AG08396 (cell line): Measurements from ENCODE around the gene CANX.

Experiments
- DNase-seq: peaks from one replicate; pipeline ENCODE4 v3.0.0; 2012; ENCODE audit warnings: low spot score, mixed read lengths

Gene CANX

DNA sequence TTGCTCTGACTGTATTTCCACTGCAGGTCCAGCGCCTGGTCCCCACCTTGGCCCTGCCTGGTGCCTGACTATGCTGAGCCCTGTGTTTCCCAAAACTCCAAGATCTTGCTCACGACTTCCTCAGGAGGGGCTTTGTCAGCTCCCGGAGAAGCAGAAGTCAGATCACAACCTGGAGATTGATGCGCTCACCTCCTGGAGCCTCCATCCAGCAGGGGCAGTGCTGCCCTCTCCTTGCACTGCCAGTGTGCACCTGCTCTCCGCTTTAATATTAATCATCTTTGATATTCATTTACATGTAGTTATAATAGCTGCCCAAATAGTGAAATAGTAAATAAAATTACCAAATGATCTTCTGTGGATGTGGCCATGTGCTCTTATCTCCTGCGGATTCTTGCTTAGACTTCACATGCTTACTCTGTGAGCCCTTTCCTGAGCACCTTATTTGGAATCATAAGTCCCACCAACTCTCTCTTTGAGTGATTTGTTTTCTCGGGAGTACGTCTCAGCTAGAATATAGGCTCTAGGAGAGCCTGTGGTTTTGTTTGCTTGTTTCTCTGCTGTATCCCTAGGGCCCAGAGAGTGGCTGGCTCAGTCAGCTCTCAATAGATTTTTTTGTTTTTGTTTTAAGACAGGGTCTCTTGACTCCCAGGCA, 51.2 kb downstream of the CANX start:
- no peak for DNase-seq

DNA sequence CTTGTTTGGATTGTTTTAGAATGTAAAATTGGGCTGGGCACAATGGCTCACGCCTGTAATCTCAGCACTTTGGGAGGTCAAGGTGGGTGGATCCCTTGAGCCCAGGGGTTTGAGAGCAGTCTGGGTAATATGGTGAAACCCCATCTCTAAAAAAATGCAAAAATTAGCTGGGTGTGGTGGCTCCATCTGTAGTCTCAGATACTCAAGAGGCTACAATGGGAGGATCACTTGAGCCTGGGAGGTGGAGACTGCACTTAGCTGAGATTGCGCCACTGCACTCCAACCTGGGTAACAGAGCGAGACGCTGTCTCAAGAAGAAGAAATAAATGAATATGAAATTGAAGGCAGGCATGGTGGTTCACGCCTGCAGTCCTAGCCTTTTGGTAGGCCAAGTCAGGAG, 55.2 kb downstream of the CANX start:
- DNase-seq = no peak

DNA sequence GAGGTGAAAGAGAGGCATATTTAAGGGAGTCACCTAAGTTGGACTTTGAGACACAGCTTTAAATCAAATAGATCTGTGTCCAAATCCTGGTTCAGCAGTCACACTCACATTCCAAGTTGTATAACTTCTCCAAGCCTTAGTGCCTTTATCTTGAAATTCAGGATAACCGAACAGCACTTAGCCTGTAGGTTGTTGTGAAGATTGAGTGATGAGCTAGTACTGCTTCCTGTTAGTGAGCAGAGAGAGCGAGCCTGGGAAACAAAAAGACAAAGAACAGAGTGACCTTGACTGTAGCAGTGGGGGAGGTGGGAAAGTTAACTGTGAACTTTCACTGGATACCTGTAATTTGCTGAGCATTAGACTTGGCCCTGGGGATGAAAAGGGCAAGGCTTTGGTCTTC, 56.3 kb downstream of the CANX start:
- DNase-seq = no peak

DNA sequence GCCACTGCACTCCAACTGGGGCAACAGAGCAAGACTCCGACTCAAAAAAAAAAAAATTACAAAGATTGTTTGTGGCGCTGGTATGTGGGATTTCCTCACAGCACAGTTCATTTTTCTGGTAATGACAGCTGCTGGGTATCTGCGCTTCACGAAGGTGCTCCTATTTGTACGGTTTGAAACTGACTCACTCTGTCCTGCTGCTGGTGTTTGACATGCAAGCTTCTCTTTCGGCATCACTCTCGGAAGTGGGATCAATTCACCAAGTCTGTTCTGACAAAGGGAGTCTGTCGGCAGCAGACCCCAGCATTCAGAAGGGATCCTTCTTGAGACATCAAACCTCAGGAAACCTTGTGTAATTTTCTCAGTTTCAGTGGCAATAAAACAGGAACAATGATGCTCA, 60.2 kb downstream of the CANX start:
- DNase-seq = no peak

DNA sequence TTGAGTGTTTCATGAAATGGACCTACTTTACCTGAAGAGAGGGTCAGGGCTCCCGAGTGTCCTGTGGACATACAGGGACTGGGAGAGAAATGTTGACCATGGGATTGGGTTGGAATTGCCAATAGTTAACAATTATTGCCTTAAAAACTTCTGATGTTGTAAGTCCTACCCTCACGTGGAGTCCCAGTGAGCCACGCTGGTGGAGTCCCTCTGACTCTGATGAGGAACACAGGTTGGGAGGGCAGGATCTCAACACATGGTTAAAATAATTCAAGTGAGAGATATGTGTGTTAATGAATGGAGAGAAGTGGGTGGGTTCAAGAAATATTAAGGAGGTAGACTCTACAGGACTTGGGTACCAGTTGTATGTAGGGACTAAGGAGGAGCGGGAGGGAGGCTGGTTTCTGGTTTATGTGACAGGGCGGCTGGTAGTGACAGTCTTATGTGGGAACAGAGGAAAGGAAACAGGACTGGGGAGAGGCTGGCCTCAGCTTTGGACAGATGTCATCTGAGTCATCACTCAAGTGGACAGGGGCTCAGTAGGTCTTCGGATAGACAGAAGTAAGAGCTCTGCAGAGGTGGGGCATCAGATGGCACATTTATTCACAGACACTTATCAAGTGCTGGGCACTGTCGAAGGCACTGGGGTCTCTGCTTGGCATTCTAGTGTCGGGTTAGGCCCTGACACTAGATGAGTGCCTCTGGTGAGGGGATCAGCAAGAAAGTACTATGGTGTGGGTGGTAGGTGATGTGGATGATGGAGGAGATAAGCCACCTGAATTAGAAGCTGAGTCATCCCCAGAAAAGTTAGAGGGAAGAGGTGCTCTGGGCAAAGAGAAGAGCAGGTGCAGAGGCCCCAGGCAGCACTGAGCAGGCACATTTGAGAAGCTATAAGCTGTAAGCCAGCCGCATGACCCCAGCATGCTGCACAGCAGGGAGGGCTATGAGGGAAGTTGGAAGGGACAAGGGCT, 61.1 kb downstream of the CANX start:
- DNase-seq = no peak

DNA sequence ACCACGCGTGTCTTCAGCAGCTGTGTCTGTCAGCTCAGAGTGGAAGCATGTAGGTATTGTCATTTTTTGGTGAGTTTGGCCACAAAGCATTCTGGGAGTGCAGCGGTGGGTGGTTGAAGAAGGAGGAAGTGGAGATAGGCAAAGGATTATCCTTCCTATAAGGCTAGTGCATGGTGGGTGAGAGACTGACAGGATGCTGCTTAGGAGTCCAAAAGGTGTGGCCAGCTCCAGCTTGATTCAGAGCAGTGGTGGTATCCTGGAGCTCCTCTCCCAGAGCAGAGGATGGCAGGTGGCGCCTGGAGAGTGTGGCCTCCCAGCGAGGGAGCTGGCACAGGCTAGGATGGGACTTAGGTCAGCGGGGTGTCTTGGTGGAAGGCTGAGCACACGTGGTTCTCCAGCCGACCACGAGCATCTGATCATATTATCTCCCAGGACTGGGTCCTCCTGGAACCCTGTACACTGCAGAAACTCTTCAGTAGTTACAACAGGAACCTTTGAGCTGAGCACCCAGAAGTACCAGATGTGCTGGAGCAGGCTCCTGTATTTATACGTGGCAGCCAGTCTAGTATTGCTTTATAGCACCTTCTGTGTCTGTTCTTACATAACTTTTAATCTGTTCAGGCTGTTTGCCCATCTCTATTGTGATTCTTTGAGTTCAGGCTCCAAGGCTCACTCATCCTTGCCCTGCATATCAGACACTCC, 63.5 kb downstream of the CANX start:
- no peak for DNase-seq

DNA sequence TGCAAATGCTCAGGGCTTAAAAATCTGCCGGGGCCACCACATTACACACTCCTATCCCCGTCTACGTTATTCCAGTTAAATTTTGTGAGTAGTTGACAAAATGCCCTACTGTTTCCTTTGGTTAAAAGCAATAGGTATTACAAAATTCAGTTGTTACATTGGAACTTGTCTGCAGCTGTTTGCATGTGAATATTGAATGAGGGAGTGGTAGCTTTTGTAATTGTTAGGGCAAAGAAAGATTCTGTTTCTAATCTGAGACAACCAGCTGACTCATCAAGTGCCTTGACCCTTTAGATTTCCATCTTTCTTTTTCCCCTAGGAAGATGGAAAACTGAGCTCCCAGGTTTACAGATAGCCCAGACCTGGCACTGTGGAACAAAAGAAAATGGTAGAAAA, 64.0 kb downstream of the CANX start:
- peak; percentile 45 for DNase-seq

DNA sequence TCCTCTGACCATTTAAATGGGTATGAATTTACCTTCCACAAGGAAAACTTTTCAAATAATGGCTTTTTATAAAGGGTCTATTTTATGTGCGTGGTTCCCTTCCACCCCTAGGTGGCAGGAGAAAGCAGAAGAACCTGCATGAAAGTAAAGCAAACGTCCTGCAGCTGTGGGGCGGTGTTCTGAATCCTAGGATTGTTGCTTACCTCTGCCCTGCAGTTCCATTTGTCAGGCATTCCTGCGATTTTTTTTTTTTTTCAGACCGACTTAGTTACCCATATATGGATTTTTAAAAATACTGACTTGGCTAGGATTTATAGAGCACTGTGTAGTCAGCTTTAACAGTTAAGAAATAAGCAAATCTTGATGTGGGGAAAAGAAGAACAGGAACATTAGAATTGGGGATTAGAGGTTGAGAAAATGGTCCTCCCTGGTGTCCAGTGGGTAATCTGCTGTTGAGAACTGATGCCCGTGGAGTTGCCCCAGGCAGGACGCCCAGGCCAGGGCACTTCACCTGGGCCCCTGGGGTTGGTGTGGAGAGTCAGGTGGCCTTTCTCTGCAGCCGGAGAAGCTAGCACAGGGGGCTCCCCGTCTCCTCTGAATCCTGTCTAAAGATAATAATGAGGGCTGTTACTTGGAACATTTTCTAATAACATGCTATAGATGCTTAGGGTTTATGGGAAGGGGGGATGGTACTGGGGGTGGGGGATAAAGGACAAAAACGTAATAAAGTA, 64.6 kb downstream of the CANX start:
- peak; percentile 77 for DNase-seq

DNA sequence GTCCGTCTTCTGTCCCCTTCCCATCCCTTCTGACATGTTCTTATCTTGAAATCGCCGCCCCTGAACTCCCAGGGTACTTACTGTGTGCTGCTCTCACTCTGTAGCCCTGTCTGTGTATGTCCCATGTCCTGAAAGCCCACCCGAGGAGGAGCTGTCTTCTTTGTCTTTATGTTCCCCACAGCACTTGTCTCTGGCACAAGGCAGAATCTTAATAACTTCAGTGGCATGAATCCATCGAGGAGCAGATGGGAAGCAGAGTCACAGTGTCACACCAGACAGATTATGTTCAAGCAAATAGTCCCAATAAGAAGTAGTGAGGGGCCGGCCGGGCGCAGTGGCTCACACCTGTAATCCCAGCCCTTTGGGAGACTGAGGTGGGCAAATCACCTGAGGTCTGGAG, 65.3 kb downstream of the CANX start:
- no peak for DNase-seq

DNA sequence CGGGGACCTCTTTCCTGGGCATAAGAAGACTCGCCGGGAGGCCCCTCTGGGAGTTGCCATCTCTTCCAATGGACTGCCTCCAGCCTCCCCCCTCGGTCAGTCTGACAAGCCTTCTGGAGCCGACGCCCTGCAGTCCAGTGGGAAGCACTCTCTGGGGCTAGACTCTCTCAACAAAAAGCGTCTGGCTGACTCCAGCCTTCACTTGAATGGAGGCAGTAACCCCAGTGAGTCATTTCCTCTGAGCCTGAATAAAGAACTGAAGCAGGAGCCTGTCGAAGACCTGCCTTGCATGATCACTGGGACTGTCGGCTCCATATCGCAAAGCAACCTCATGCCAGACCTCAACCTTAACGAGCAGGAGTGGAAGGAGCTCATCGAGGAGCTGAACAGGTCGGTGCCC, 66.6 kb downstream of the CANX start:
- peak; percentile 72 for DNase-seq

DNA sequence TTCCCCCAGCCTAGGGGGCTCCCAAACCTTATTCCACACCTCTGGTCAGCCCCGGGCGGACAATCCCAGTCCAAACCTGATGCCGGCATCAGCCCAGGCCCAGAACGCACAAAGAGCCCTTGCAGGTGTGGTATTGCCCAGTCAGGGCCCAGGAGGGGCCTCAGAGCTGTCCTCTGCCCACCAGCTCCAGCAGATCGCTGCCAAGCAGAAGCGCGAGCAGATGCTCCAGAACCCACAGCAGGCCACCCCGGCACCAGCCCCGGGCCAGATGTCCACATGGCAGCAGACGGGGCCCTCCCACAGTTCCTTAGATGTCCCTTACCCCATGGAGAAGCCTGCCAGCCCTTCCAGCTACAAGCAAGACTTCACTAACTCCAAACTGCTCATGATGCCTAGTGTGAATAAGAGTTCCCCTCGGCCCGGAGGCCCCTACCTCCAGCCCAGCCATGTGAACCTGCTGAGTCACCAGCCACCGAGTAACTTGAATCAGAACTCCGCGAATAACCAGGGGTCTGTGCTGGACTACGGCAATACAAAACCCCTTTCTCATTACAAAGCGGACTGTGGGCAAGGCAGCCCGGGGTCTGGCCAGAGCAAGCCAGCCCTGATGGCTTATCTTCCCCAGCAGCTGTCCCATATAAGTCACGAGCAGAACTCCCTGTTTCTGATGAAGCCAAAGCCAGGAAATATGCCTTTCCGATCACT, 67.4 kb downstream of the CANX start:
- no peak for DNase-seq

DNA sequence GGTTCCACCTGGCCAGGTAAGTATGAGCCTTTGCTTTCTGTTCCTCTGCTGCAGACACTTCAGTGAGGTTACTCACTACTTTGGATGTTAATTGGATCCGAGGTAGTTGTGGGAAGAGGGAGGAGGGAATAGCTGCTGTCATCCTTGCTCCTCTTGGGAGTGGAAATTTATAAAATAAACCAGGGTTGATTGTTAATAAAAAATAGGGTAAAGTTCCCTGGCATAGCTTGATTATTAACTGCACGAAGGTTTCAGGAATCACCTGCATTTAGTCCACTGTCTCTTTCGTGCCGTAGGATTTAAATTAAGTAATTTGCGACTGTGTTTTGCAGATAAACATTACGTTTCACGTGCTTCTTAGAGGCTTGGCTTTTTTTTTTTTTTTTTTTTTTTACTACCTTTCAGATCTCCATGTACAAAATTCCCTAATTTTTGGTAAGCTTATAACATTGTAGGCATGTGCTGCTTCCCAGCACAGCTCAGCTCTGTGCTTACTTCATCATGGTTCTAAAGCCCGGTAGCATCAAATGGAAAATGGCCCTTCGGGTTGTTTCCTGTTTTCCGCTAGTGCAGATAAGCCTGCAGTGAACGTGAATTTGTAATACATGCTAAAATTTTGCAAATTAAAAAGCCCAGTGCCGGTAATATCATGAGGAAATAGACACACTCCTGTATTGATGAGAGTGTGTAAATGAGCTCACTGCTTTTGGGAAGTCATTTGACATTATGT, 68.1 kb downstream of the CANX start:
- no peak for DNase-seq

DNA sequence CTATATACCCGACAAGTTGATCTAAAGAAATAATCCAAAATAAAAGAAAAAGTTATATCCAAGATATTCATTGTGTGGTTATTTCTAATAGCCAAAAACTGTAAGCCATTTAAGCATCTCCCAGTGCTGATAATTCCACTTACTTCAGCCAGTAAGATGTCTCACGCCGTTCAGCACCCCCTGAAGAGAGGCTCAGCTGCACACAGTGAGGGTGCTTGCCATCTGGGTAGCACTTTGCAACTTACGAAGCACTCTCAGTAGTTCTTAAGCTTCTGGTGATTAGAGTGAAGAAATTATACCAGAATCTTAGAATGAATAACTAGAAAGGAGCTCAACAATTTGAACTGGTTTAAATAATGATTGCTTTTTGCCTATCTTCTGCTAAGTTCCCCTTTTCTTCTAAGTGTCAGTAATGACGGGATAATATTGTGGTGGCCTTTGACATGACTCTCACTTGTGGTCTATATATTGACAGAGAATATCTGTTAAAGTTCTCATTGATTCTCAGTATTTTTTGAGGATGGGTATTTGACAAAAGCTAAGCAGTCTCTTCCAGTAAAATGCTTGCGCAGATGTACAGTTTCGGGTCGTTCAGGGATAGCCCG, 68.8 kb downstream of the CANX start:
- DNase-seq = no peak

DNA sequence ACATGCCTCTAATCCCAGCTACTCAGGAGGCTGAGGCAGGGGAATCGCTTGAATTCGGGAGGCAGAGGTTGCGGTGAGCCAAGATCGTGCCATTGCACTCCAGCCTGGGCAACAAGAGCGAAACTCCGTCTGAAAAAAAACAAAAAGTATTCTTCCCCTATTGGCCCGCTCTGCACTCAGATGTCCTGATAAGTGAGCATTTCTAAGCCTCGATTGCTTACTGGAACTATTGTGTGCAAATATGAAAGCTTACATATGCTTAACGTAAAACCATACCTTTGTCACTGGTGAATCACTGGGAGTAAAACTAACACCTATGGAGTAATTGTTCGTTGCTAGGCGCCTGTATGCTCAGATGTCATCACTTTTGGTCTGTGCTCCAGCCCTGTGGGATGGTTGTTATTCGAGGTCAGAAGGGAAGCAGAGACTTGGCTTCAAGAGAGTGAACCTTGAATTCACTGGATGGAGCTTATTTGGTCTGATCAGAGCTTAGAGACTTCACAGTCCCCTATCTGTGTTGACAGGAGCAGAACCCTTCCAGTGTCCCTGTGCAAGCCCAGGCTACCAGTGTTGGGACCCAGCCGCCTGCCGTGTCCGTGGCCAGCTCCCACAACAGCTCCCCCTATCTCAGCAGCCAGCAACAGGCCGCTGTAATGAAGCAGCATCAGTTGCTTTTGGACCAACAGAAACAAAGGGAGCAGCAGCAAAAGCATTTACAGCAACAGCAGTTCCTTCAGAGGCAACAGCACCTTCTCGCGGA, 69.7 kb downstream of the CANX start:
- DNase-seq = no peak

DNA sequence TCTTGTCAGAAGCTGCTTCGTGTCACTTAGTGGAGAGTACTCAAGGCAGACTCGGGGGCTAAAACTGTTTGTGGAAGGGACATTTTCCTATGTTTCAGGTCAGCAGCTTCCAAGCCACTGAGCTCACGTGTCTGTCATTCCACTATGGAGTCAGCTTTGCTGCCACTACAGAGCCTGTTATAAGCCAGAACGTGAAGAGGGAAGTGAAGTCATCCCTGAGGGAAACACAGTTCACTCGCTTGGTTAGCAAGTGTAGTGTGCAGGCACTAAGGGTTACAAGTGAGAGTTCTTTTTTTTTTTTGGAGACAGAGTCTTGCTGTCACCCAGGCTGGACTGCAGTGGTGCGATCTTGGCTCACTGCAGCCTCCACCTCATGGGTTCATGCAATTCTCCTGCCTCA, 70.5 kb downstream of the CANX start:
- DNase-seq = no peak

DNA sequence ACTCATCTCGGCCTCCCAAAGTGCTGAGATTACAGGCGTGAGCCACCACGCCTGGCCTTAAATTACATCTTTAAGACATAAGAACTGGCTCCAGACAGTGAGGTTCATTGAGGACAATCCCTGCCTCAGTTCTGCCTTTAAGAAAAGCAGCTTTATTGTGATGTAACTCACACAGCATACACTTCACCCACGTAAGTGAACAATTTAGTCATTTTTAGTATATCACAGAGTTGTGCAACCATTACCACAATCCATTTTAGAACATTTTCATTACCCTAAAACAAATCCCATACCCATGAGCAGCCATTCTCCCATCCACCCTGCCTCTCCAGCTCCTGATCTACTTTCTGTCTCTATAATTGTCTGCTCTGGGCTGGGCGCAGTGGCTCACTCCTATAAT, 71.0 kb downstream of the CANX start:
- DNase-seq = no peak

DNA sequence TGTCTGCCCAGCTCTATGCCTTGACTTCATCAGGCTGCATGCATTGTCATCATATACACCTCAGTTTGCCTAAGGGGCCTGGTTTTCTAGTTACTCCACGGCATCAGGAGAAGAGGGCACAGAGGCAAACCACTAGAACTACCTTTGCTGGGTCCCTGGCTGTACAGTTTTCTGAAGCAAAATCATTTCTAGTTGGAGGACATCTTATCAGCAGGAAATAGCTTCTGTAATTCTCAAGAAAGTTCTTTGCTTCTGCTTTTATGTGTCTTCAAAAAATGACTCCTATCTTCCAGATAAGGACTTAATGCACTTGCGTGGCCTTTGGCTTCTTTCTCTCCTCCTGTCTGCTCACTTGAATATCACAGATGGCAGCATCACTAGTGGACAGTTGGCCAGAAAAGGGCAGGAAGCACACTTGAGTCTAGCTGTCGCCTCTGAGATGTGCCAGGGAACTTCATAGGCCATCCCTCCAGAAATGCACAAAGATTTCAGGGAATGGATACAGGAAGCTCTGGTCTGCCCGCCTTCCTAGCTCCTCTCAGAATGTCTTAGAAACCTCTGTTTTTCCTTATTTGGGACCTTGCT, 72.6 kb downstream of the CANX start:
- DNase-seq = no peak

DNA sequence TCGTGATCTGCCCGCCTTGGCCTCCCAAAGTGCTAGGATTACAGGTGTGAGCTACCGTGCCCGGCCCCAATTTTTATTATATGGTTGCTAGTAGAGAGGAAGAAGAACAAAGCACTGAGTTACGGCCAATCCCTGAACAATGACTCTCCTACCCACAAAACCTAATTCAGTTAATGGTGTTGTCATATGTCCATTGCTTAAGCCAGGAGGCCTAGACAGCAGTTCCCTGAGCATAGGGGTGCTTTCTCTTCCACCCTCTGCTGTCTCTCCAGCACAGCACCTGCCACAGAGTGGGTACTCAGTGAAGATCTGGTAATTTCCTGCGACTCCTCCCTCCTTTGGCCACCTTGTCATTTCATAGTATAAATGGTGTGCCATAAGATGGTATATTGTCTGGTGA, 73.6 kb downstream of the CANX start:
- DNase-seq = no peak

DNA sequence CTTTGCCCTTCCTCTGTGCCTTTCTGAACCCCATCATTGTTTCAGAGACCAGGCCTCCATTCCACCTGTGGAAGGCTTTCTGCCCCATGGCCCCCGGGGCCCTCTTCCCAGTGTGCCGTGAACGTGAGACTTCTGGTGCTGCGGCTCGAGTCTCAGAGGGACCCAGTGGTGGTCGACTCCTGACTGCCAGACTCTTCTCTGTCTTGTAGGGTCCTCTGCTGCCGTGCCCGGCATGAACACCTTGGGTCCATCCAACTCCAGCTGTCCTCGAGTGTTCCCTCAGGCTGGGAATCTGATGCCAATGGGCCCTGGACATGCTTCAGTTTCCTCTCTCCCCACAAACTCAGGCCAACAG, 74.9 kb downstream of the CANX start:
- no peak for DNase-seq
